ENCODE data around the gene CEBPZOS. TPM values are rescaled to one million over a fixed set of nuclear protein-coding genes. Genes with fewer than 3 reads are reported as not detected.
"Not testable (repeated sequence)": the region's sequence is repeated elsewhere in the genome, so short reads cannot be mapped to it uniquely, and the experiment has no call there.

Gene CEBPZOS
- total RNA-seq, 1 donor from 2014 or later = not detected

DNA sequence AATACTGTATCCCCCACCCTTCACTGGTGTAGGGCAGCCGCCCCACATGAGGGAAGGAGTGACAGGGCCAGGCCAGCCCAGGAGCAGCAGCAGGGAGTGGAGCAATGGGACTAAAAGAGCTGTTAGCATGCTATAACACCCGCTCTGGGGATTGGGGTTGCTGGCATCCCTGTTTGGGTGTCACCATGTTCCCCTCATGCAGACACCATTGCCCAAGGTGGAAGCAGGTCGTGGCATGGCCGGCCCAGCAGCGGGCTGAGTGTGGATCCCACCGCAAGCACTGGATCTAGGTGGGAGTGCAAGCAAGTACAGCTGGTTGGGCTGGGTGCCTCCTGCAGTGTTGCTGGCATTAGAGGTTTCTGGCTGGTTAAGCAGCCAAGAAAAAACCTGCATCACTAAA, 4.5 kb upstream of the CEBPZOS start:
- Mint-ChIP-seq H3K4me3 (ENCODE audit: unreplicated experiment) (no peak overlapping the region), H3K27me3 (ENCODE audit: low read depth) (peaks cover 2% of the 10 kb centered on the region), H3K27ac (ENCODE audit: unreplicated experiment) (no peak overlapping the region), H3K4me1 (ENCODE audit: low read depth) (peaks cover 6% of the 10 kb centered on the region), H3K9me3 (ENCODE audit: low read depth) (no peaks in the 10 kb centered on the region), H3K36me3 (ENCODE audit: low read depth) (no peaks in the 10 kb centered on the region)
- TF ChIP-seq CTCF (IDR thresholded peaks at IDR 0.05) = no peak
- DNase-seq (ENCODE audit: low spot score) = no peak

- Mint-ChIP-seq H3K36me3 (ENCODE audit: low read depth) (no peaks in the 10 kb centered on the region), H3K27me3 (ENCODE audit: low read depth) (peaks cover 2% of the 10 kb centered on the region), H3K27ac (ENCODE audit: unreplicated experiment) (no peak overlapping the region), H3K4me1 (ENCODE audit: low read depth) (peaks cover 6% of the 10 kb centered on the region), H3K9me3 (ENCODE audit: low read depth) (no peaks in the 10 kb centered on the region), H3K4me3 (ENCODE audit: unreplicated experiment) (no peak overlapping the region)
- DNase-seq (ENCODE audit: low spot score) = no peak
- TF ChIP-seq CTCF (IDR thresholded peaks at IDR 0.05) = no peak
Observed at GRCh38 chr2:37192551-37192950, 3.7 kb upstream of the CEBPZOS start.

DNA sequence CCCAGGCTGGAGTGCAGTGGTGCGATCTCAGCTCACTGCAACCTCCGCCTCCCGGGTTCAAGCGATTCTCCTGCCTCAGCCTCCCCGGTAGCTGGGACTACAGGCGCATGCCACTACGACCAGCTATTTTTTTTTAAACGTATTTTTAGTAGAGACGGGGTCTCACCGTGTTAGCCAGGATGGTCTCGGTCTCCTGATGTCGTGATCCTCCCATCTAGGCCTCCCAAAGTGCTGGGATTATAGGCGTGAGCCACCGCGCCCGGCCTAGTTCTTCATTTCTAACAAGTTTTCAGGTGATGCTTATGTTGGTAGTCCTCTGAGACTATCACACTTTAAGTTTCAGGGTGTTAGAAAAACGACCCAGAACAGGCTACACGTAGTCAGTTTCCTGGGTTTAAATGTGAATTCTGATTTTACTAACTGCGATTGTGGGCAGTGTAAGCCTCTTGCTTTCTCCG, 405 bp upstream of the CEBPZOS start:
- not testable (repeated sequence) for H3K4me1 Mint-ChIP-seq (ENCODE audit: low read depth)

DNA sequence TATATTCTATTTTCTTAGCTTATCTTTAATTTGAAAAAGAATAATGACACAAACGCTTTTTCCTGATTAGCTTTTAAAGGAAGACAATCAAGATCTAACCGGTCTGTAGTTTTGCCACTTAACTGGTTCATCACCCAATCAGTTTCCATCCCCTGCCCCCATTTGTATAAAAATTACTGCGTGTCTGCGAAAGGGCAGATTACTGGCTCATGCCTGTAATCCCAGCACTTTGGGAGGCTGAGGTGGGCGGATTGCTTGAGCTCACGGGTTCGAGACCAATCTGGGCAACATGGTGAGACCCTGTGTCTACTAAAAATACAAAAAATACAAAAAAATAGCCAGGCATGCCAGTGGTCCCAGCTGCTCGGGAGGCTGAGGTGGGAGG, 2.4 kb downstream of the CEBPZOS start:
- H3K4me1 Mint-ChIP-seq (ENCODE audit: low read depth) = no peaks in the 10 kb centered on the region
- DNase-seq (ENCODE audit: low spot score) = no peak
- no peak for TF ChIP-seq CTCF (IDR thresholded peaks at IDR 0.05)
- no peaks in the 10 kb centered on the region for H3K27me3 Mint-ChIP-seq (ENCODE audit: low read depth)
- no peak overlapping the region for H3K4me3 Mint-ChIP-seq (ENCODE audit: unreplicated experiment)
- peaks cover 2% of the 10 kb centered on the region for H3K9me3 Mint-ChIP-seq (ENCODE audit: low read depth)
- peaks cover 15% of the 10 kb centered on the region for H3K36me3 Mint-ChIP-seq (ENCODE audit: low read depth)
- no peak overlapping the region for H3K27ac Mint-ChIP-seq (ENCODE audit: unreplicated experiment)

More for the DNA sequence above, 405 bp upstream of the CEBPZOS start:
- not testable (repeated sequence) for H3K9me3 Mint-ChIP-seq (ENCODE audit: low read depth); H3K27ac Mint-ChIP-seq (ENCODE audit: unreplicated experiment); DNase-seq (ENCODE audit: low spot score); H3K36me3 Mint-ChIP-seq (ENCODE audit: low read depth); H3K4me3 Mint-ChIP-seq (ENCODE audit: unreplicated experiment); H3K27me3 Mint-ChIP-seq (ENCODE audit: low read depth)

GRCh38 chr2:37201208-37201607, 4.9 kb downstream of the CEBPZOS start:
- H3K27ac Mint-ChIP-seq (ENCODE audit: unreplicated experiment) = no peak overlapping the region
- DNase-seq (ENCODE audit: low spot score) = no peak

More at GRCh38 chr2:37201208-37201607, 4.9 kb downstream of the CEBPZOS start:
- no peak for TF ChIP-seq CTCF (IDR thresholded peaks at IDR 0.05)
- Mint-ChIP-seq H3K4me3 (ENCODE audit: unreplicated experiment) (no peak overlapping the region), H3K27me3 (ENCODE audit: low read depth) (no peaks in the 10 kb centered on the region), H3K36me3 (ENCODE audit: low read depth) (peaks cover 22% of the 10 kb centered on the region), H3K9me3 (ENCODE audit: low read depth) (peaks cover 5% of the 10 kb centered on the region), H3K4me1 (ENCODE audit: low read depth) (no peaks in the 10 kb centered on the region)

Measured in chondrocyte (in vitro differentiated cells).